DND-41 (cell line): ENCODE measurements around the gene PEG3.

ENCODE experiments used
- EZH2 ChIP-seq: IDR thresholded peaks from 3 replicates; pipeline ENCODE4 v1.6.1; 2012; ENCODE audit warnings: borderline replicate concordance, low read depth, mild to moderate bottlenecking, moderate library complexity, low read length, inconsistent platforms; ENCODE audit not compliant: severe bottlenecking
- TF ChIP-seq, protein P1 (sequence below): IDR thresholded peaks from 2 replicates; pipeline ENCODE4 v1.5.1; 2012; ENCODE audit warnings: borderline replicate concordance, low read length, moderate library complexity, mild to moderate bottlenecking; ENCODE audit not compliant: poor library complexity, severe bottlenecking; ENCODE audit errors: extremely low read depth

DNA sequence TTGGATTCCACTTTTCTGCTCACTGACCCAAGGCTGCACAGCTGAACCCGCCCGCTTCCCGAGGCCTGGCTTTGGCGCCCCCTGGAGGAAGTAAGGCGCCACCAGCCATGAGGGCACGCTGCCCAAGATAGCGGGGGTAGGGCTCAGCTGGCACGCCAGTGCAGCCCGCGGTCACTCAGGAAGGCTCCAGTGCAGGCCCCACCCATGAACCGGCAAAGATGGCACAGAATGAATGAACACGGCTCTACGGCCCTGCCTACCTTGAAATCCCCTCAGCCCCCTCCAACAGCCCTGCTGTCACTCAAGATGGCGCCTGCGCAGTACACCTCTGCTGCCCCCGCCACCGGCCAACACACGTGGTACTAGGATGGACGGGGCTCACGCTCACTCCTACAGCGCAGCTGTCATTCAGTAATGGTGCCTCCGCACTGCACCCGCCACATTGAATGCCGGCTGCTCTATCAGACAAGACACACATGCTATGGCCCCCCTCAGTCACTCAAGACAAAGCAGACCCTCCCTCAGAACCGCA is 3.0 kb downstream of the PEG3 start:
- TF ChIP-seq, protein P1, sequence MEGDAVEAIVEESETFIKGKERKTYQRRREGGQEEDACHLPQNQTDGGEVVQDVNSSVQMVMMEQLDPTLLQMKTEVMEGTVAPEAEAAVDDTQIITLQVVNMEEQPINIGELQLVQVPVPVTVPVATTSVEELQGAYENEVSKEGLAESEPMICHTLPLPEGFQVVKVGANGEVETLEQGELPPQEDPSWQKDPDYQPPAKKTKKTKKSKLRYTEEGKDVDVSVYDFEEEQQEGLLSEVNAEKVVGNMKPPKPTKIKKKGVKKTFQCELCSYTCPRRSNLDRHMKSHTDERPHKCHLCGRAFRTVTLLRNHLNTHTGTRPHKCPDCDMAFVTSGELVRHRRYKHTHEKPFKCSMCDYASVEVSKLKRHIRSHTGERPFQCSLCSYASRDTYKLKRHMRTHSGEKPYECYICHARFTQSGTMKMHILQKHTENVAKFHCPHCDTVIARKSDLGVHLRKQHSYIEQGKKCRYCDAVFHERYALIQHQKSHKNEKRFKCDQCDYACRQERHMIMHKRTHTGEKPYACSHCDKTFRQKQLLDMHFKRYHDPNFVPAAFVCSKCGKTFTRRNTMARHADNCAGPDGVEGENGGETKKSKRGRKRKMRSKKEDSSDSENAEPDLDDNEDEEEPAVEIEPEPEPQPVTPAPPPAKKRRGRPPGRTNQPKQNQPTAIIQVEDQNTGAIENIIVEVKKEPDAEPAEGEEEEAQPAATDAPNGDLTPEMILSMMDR: peak; percentile 43
- no peak for TF ChIP-seq EZH2
